ENCODE data around the gene PAM16. TPM values are rescaled to one million over a fixed set of nuclear protein-coding genes. Genes with fewer than 3 reads are reported as not detected.

PAM16 gene
- total RNA-seq, 1 donor from 2014 or later: 67.3 TPM

DNA sequence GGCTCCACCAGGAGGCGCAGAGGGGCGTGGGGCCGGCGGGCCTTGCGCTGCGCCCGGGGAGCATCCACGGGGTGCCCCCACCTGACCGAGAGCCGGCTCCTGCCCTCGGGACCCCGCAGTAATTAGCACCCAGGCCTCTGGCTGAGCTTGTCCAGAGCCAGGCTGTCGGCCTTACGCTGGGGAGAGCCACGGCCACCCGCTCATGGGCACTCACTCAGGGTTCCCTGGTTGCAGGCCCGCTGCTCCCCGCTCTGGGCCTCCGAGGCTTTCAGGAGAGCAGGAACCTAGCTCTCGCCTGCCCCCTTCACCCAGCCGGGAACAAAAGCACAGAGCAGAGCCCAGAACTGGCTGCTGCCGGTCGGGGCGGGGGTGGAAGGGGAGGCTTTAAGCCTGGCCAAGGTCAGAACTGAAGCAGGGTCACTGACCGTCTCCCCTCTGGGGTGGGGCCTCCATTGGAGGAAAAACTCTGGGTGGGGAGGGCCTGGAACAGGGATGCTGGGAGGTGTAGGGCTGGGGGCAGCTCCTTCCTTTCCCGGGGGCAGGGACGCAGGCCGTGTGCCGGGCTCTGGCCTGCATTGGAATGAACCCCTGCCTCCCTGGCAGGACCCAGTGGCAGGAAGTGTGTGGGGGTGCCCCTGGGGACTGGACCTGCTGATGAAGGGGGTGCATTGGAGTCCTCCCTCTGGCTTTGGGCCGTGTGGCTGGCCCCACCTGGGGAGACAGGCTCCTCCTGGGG lies 22.9 kb downstream of the PAM16 start:
- intact Hi-C loops (cut with micrococcal nuclease): no loop called here
- peaks cover 10% of the 10 kb centered on the region for H3K36me3 ChIP-seq
- TF ChIP-seq, protein P1, sequence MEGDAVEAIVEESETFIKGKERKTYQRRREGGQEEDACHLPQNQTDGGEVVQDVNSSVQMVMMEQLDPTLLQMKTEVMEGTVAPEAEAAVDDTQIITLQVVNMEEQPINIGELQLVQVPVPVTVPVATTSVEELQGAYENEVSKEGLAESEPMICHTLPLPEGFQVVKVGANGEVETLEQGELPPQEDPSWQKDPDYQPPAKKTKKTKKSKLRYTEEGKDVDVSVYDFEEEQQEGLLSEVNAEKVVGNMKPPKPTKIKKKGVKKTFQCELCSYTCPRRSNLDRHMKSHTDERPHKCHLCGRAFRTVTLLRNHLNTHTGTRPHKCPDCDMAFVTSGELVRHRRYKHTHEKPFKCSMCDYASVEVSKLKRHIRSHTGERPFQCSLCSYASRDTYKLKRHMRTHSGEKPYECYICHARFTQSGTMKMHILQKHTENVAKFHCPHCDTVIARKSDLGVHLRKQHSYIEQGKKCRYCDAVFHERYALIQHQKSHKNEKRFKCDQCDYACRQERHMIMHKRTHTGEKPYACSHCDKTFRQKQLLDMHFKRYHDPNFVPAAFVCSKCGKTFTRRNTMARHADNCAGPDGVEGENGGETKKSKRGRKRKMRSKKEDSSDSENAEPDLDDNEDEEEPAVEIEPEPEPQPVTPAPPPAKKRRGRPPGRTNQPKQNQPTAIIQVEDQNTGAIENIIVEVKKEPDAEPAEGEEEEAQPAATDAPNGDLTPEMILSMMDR (IDR thresholded peaks at IDR 0.05; ENCODE audit: borderline replicate concordance): peak; percentile 75
- H3K4me1 ChIP-seq: peaks cover 74% of the 10 kb centered on the region
- no peaks in the 10 kb centered on the region for H3K9me3 ChIP-seq (replicated peaks)
- H3K4me3 ChIP-seq: peak overlapping the region; percentile 69
- H3K27ac ChIP-seq (replicated peaks): peak overlapping the region; percentile 96
- DNase-seq: peak; percentile 83
- H3K27me3 ChIP-seq (ENCODE audit: low read depth): no peaks in the 10 kb centered on the region

DNA sequence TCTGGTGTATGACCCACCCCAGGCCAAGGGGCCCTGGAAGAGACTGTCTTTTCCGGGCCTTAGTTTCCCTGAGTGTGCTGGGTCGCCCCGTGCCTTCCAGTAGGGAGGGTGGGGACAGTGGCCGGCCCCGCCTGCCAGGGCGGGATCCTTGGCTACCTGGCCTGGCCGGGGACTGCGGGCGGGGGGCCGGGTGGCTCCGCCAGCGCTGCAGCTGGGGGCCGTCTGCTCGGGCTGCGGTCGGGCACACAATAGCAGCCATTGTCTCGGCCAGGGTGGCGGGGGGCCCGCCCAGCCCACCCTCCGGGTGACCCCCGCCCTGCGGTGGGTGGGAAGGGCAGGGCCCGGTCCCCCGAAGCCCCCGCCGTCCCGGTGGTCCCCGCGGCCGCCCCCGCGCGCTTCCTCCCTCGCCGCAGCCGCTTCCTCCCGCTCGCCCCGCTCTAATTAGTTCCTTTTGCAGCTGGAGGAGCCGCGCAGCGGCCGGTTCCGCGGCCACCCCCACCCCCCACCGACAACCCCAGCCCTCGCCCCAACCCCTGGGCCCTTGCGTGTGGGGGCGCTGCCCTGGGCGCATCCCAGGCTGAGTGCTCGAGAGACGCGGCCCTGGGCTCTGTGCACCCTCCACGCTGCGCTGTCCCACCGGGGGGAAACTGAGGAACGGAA lies 23.6 kb downstream of the PAM16 start:
- Histone ChIP-seq H3K9me3 (replicated peaks) (no peaks in the 10 kb centered on the region), H3K36me3 (peaks cover 5% of the 10 kb centered on the region), H3K4me1 (peaks cover 81% of the 10 kb centered on the region), H3K4me3 (peak overlapping the region; percentile 69), H3K27ac (replicated peaks) (peak overlapping the region; percentile 96), H3K27me3 (ENCODE audit: low read depth) (no peaks in the 10 kb centered on the region)
- TF ChIP-seq, protein P1 (IDR thresholded peaks at IDR 0.05; ENCODE audit: borderline replicate concordance): no peak
- intact Hi-C loops (cut with micrococcal nuclease): no loop called here
- no peak for DNase-seq

GRCh38 chr16:4325253-4325758 lies 25.8 kb downstream of the PAM16 start:
- TF ChIP-seq, protein P1 (IDR thresholded peaks at IDR 0.05; ENCODE audit: borderline replicate concordance): no peak

DNA sequence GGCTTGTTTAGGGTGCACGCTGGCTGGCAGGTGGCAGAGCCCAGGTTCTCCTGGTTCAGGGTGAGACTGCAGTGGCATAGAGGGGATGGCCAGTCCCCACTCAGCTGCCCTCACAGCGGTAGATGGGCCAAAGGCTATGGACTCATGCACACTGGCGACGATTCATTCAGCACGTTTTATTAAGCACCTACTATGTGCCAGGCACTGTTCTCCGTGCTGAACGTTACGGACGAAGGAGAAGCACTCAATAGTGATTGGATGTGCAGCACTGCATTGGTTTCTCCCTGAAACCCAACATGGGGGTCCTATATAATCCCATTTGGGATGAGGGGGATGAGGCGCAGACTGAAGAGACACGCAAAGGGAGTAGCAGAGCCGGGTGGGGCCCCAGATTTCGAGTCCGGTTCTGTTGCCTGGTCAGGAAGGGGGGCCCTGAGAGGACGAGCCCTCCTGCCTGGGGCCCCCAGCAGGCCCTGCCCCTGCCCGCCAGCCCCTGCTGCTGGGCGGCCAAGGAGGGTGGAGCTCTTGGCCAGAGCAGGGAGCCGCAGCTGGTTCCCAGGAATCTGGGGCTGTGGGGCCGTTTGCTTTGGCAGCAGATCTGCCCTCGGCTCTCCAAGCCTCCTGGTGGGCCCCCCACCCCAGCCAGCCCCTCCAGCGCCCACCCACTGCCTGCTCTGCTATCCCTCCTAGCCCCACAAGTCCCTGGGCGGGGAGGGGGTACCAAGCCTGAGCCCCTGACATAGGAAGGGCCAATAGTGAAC lies 26.4 kb downstream of the PAM16 start:
- Histone ChIP-seq H3K4me1 (peaks cover 100% of the 10 kb centered on the region), H3K27ac (replicated peaks) (peak overlapping the region; percentile 96), H3K36me3 (no peaks in the 10 kb centered on the region), H3K9me3 (replicated peaks) (no peaks in the 10 kb centered on the region), H3K27me3 (ENCODE audit: low read depth) (no peaks in the 10 kb centered on the region), H3K4me3 (peak overlapping the region; percentile 26)
- intact Hi-C loops (cut with micrococcal nuclease): no loop called here
- TF ChIP-seq, protein P1 (IDR thresholded peaks at IDR 0.05; ENCODE audit: borderline replicate concordance): no peak
- DNase-seq: no peak

More at GRCh38 chr16:4325253-4325758, 25.8 kb downstream of the PAM16 start:
- peaks cover 100% of the 10 kb centered on the region for H3K4me1 ChIP-seq
- no peak for DNase-seq
- H3K27ac ChIP-seq (replicated peaks): peak overlapping the region; percentile 96
- H3K36me3 ChIP-seq: no peaks in the 10 kb centered on the region
- intact Hi-C loops (cut with micrococcal nuclease): no loop called here
- no peaks in the 10 kb centered on the region for H3K27me3 ChIP-seq (ENCODE audit: low read depth)
- H3K9me3 ChIP-seq (replicated peaks): no peaks in the 10 kb centered on the region
- no peak overlapping the region for H3K4me3 ChIP-seq

GRCh38 chr16:4323845-4324488 lies 27.2 kb downstream of the PAM16 start:
- peak overlapping the region; percentile 96 for H3K27ac ChIP-seq (replicated peaks)
- H3K27me3 ChIP-seq (ENCODE audit: low read depth): no peaks in the 10 kb centered on the region
- TF ChIP-seq, protein P1 (IDR thresholded peaks at IDR 0.05; ENCODE audit: borderline replicate concordance): no peak
- intact Hi-C loops (cut with micrococcal nuclease): no loop called here
- no peaks in the 10 kb centered on the region for H3K9me3 ChIP-seq (replicated peaks)
- no peaks in the 10 kb centered on the region for H3K36me3 ChIP-seq
- peak; percentile 70 for DNase-seq
- peaks cover 100% of the 10 kb centered on the region for H3K4me1 ChIP-seq
- peak overlapping the region; percentile 26 for H3K4me3 ChIP-seq

All from left ventricle myocardium inferior (tissue), 1 donor.